ENCODE results near the gene CTNNA3. TPM values are rescaled to one million over a fixed set of nuclear protein-coding genes. Genes with fewer than 3 reads are reported as not detected.

The CTNNA3 gene
- total RNA-seq, 1 experiment from 2014 or later: not detected

DNA sequence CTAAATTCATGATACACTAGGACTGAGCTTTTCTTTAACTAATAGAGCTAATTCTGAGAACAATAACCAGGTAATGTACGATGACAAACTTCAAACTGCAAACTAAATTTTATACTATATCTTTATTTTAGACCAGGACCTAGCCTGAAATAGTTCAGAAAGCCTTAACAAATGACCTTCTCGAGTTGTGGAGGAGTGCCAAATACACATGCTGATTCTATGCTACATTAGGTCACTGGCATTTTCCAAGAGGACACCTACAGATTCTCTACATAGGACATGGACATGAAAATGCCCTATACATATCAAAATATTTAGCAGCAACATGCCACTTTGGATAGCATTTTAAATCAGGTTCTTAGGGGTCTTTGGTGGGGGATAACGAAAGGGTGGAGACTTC lies 814.2 kb downstream of the CTNNA3 start:
- no peaks in the 10 kb centered on the region for H3K36me3 Mint-ChIP-seq (ENCODE audit: insufficient read depth, unreplicated experiment)
- no peak for DNase-seq
- no TSS peak for BruUV-seq (replicated peaks)
- H3K27me3 Mint-ChIP-seq (ENCODE audit: unreplicated experiment): no peaks in the 10 kb centered on the region
- H3K4me1 Mint-ChIP-seq (ENCODE audit: low read depth, unreplicated experiment): no peaks in the 10 kb centered on the region
- H3K9me3 Mint-ChIP-seq (ENCODE audit: low read depth, unreplicated experiment): no peaks in the 10 kb centered on the region
- no peak overlapping the region for H3K27ac Mint-ChIP-seq (ENCODE audit: unreplicated experiment)
- intact Hi-C loops (cut with micrococcal nuclease; ENCODE audit: unreplicated experiment): no loop called here
- TF ChIP-seq, protein P1, sequence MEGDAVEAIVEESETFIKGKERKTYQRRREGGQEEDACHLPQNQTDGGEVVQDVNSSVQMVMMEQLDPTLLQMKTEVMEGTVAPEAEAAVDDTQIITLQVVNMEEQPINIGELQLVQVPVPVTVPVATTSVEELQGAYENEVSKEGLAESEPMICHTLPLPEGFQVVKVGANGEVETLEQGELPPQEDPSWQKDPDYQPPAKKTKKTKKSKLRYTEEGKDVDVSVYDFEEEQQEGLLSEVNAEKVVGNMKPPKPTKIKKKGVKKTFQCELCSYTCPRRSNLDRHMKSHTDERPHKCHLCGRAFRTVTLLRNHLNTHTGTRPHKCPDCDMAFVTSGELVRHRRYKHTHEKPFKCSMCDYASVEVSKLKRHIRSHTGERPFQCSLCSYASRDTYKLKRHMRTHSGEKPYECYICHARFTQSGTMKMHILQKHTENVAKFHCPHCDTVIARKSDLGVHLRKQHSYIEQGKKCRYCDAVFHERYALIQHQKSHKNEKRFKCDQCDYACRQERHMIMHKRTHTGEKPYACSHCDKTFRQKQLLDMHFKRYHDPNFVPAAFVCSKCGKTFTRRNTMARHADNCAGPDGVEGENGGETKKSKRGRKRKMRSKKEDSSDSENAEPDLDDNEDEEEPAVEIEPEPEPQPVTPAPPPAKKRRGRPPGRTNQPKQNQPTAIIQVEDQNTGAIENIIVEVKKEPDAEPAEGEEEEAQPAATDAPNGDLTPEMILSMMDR (IDR thresholded peaks at IDR 0.05; ENCODE audit: unreplicated experiment): no peak
- H3K4me3 Mint-ChIP-seq (ENCODE audit: low read depth, unreplicated experiment): no peak overlapping the region
- CTCF ChIA-PET: no interaction called here

DNA sequence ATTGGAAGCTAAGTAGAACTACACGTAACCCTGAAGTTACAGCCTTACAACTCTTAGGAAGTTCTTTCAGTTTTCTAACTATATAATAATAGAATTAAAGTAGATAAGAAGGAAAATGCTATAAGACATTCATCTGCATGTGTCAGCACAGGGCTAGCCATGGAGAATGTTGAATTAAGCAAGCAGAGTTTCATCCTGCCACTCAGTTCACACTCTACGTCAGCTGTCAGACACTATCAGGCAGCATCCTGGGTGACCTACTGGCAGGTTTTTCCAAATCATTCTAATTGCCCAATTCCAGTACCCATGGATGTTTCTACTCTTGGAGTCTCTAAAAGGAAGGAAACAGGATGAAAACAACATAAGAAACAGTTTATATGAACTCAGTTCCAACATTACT lies 815.2 kb downstream of the CTNNA3 start:
- Mint-ChIP-seq H3K4me1 (ENCODE audit: low read depth, unreplicated experiment) (no peaks in the 10 kb centered on the region), H3K36me3 (ENCODE audit: insufficient read depth, unreplicated experiment) (no peaks in the 10 kb centered on the region), H3K27me3 (ENCODE audit: unreplicated experiment) (no peaks in the 10 kb centered on the region), H3K9me3 (ENCODE audit: low read depth, unreplicated experiment) (no peaks in the 10 kb centered on the region), H3K4me3 (ENCODE audit: low read depth, unreplicated experiment) (no peak overlapping the region), H3K27ac (ENCODE audit: unreplicated experiment) (no peak overlapping the region)
- no TSS peak for BruUV-seq (replicated peaks)
- DNase-seq: no peak
- intact Hi-C loops (cut with micrococcal nuclease; ENCODE audit: unreplicated experiment): no loop called here
- TF ChIP-seq, protein P1 (IDR thresholded peaks at IDR 0.05; ENCODE audit: unreplicated experiment): no peak
- CTCF ChIA-PET: interaction anchor here (1.1 kb wide), 1 partner anchor 13 kb away, joined by 3 read pairs; no protein-coding TSS in a partner anchor

DNA sequence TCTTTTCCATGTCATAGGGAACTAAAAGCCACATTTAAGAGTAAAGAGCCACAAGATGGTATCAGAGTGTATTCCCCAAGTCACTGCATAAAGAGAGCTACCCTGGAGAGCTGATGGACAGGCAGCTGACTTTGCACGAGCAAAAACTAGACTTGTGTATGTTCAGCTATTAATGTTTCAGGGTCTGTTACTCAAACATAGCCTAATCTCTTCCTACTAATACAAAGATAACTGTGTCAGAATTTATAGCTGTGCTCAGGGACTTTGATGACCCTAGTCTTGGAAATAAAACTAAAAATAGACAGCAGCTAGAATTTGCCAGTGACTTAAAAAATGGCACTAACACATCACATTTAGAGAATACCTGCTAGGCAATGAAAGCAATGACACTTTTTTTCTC lies 815.7 kb downstream of the CTNNA3 start:
- no peaks in the 10 kb centered on the region for H3K4me1 Mint-ChIP-seq (ENCODE audit: low read depth, unreplicated experiment)
- no peaks in the 10 kb centered on the region for H3K36me3 Mint-ChIP-seq (ENCODE audit: insufficient read depth, unreplicated experiment)
- CTCF ChIA-PET: interaction anchor here (1.1 kb wide), 1 partner anchor 14 kb away, joined by 3 read pairs; no protein-coding TSS in a partner anchor
- H3K9me3 Mint-ChIP-seq (ENCODE audit: low read depth, unreplicated experiment): no peaks in the 10 kb centered on the region
- DNase-seq: no peak
- BruUV-seq (replicated peaks): no TSS peak
- no peaks in the 10 kb centered on the region for H3K27me3 Mint-ChIP-seq (ENCODE audit: unreplicated experiment)
- no peak overlapping the region for H3K27ac Mint-ChIP-seq (ENCODE audit: unreplicated experiment)
- intact Hi-C loops (cut with micrococcal nuclease; ENCODE audit: unreplicated experiment): no loop called here
- no peak overlapping the region for H3K4me3 Mint-ChIP-seq (ENCODE audit: low read depth, unreplicated experiment)
- TF ChIP-seq, protein P1 (IDR thresholded peaks at IDR 0.05; ENCODE audit: unreplicated experiment): no peak

DNA sequence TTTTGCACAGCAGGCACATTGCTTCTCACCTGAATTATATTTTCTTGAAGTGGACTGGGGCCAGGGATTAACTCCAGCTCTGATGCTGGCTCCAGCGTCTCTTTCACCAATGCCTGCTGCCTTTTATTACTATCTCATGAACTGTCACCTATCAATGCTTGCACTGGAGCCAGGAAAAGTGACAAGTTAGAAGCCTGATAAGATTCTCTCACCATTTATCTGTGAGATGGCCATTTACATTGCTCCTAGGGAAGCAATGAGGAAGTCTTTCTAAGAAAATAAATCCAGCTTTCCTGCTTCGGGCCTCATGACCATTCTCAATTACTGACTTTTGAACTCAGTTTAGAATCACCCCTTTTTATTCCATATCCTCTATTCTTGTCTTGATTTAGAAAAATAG lies 818.6 kb downstream of the CTNNA3 start:
- CTCF ChIA-PET: interaction anchor here (1.3 kb wide), 1 partner anchor 43 kb away, joined by 3 read pairs; no protein-coding TSS in a partner anchor
- BruUV-seq (replicated peaks): no TSS peak
- intact Hi-C loops (cut with micrococcal nuclease; ENCODE audit: unreplicated experiment): no loop called here
- H3K4me3 Mint-ChIP-seq (ENCODE audit: low read depth, unreplicated experiment): no peak overlapping the region
- TF ChIP-seq, protein P1 (IDR thresholded peaks at IDR 0.05; ENCODE audit: unreplicated experiment): no peak
- H3K36me3 Mint-ChIP-seq (ENCODE audit: insufficient read depth, unreplicated experiment): no peaks in the 10 kb centered on the region
- no peak for DNase-seq
- H3K27me3 Mint-ChIP-seq (ENCODE audit: unreplicated experiment): no peaks in the 10 kb centered on the region
- H3K27ac Mint-ChIP-seq (ENCODE audit: unreplicated experiment): no peak overlapping the region
- H3K4me1 Mint-ChIP-seq (ENCODE audit: low read depth, unreplicated experiment): no peaks in the 10 kb centered on the region
- no peaks in the 10 kb centered on the region for H3K9me3 Mint-ChIP-seq (ENCODE audit: low read depth, unreplicated experiment)
